ENCODE measurements around the gene TMEM94.

DNA sequence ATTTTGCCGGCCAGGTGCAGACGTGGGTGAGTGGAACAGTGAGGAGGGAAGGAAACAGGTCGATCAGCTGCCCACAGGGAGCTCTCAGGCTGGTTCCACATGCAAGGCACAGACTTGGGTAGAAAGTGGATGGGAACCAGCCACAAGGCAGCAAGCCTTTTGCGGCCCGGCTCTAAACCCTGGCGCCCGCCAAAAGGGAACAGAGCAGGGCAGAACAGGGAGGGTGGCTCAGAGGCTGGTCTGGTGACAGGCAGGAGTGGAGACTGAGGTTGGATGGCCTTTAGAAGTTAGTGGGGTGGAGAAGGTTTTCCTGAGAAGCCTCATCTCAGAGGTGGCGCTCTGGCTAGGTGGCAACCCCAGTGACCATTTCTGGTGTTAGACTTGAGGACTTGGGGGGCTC lies 79.4 kb downstream of the TMEM94 start:
- TF ChIP-seq CTCF (IDR thresholded peaks at IDR 0.05) (no peak), POLR2A (IDR thresholded peaks at IDR 0.05) (no peak), EP300 (IDR thresholded peaks at IDR 0.05; ENCODE audit: low read depth) (no peak), POLR2AphosphoS5 (IDR thresholded peaks at IDR 0.05) (no peak)
